ENCODE data around the gene DBN1. TPM values are rescaled to one million over a fixed set of nuclear protein-coding genes. Genes with fewer than 3 reads are reported as not detected.

DBN1 gene
- total RNA-seq, 2 experiments from 2014 or later: 4.9 to 5.0 TPM

GRCh38 chr5:177472460-177473442 lies 683 bp downstream of the DBN1 start:
- H3K4me1 Mint-ChIP-seq: peaks cover 31% of the 10 kb centered on the region
- H3K27me3 Mint-ChIP-seq: peaks cover 25% of the 10 kb centered on the region
- POLR2A ChIA-PET: interaction anchor here (0.5 to 1.8 kb wide), 10 partner anchors 8 to 101 kb away, joined by 3 to 8 read pairs (median 4); partner anchors contain the start of genes GRK6, PDLIM7 and PRR7
- peak overlapping the region; percentile 41 for H3K4me3 Mint-ChIP-seq
- H3K27ac Mint-ChIP-seq: no peak overlapping the region
- CTCF ChIA-PET: interaction anchor here (0.6 to 2.6 kb wide), 8 partner anchors 10 to 163 kb away, joined by 3 to 7 read pairs (median 4); partner anchors contain the start of gene PDLIM7
- no peaks in the 10 kb centered on the region for H3K36me3 Mint-ChIP-seq (ENCODE audit: low read depth)
- DNase-seq: peak; percentile 54
- H3K9me3 Mint-ChIP-seq: no peaks in the 10 kb centered on the region

- ChIA-PET CTCF (interaction anchor here (0.6 to 2.6 kb wide), 10 partner anchors 9 to 162 kb away, joined by 3 to 7 read pairs (median 4); partner anchors contain the start of gene PDLIM7), POLR2A (interaction anchor here (0.5 to 1.8 kb wide), 11 partner anchors 9 to 100 kb away, joined by 3 to 8 read pairs (median 4); partner anchors contain the start of genes GRK6, PDLIM7 and PRR7)
- Mint-ChIP-seq H3K4me1 (peaks cover 31% of the 10 kb centered on the region), H3K27me3 (peaks cover 25% of the 10 kb centered on the region), H3K36me3 (ENCODE audit: low read depth) (no peaks in the 10 kb centered on the region), H3K9me3 (no peaks in the 10 kb centered on the region), H3K4me3 (no peak overlapping the region), H3K27ac (no peak overlapping the region)
- DNase-seq: no peak
These were observed 1.7 kb downstream of the DBN1 start for GRCh38 chr5:177471610-177472356.

- Mint-ChIP-seq H3K4me3 (no peak overlapping the region), H3K36me3 (ENCODE audit: low read depth) (no peaks in the 10 kb centered on the region), H3K27ac (no peak overlapping the region), H3K27me3 (peaks cover 25% of the 10 kb centered on the region), H3K9me3 (no peaks in the 10 kb centered on the region), H3K4me1 (peaks cover 27% of the 10 kb centered on the region)
- CTCF ChIA-PET: interaction anchor here (0.9 to 2.6 kb wide), 6 partner anchors 14 to 69 kb away, joined by 3 to 7 read pairs (median 5); no protein-coding TSS in a partner anchor
- no peak for DNase-seq
- POLR2A ChIA-PET: interaction anchor here (0.8 to 1.8 kb wide), 5 partner anchors 24 to 99 kb away, joined by 3 to 8 read pairs (median 3); partner anchors contain the start of gene PRR7
These were observed 2.5 kb downstream of the DBN1 start for GRCh38 chr5:177470759-177471536.

GRCh38 chr5:177469750-177470525 lies 3.5 kb downstream of the DBN1 start:
- no peaks in the 10 kb centered on the region for H3K36me3 Mint-ChIP-seq (ENCODE audit: low read depth)
- peaks cover 20% of the 10 kb centered on the region for H3K4me1 Mint-ChIP-seq
- H3K27ac Mint-ChIP-seq: no peak overlapping the region
- no peak for DNase-seq
- CTCF ChIA-PET: interaction anchor here (1.4 kb wide), 1 partner anchor 13 kb away, joined by 6 read pairs; no protein-coding TSS in a partner anchor
- POLR2A ChIA-PET: no interaction called here
- peaks cover 18% of the 10 kb centered on the region for H3K27me3 Mint-ChIP-seq
- H3K9me3 Mint-ChIP-seq: no peaks in the 10 kb centered on the region
- no peak overlapping the region for H3K4me3 Mint-ChIP-seq

GRCh38 chr5:177468685-177469628 lies 4.5 kb downstream of the DBN1 start:
- H3K27ac Mint-ChIP-seq: no peak overlapping the region
- no peaks in the 10 kb centered on the region for H3K9me3 Mint-ChIP-seq
- ChIA-PET CTCF (interaction anchor here (0.5 to 1.6 kb wide), 3 partner anchors 12 to 14 kb away, joined by 3 to 6 read pairs (median 4); no protein-coding TSS in a partner anchor), POLR2A (interaction anchor here (0.8 kb wide), 1 partner anchor 65 kb away, joined by 3 read pairs; no protein-coding TSS in a partner anchor)
- H3K36me3 Mint-ChIP-seq (ENCODE audit: low read depth): no peaks in the 10 kb centered on the region
- peaks cover 8% of the 10 kb centered on the region for H3K27me3 Mint-ChIP-seq
- H3K4me3 Mint-ChIP-seq: no peak overlapping the region
- peaks cover 16% of the 10 kb centered on the region for H3K4me1 Mint-ChIP-seq
- DNase-seq: no peak

- H3K4me1 Mint-ChIP-seq: peaks cover 15% of the 10 kb centered on the region
- H3K4me3 Mint-ChIP-seq: no peak overlapping the region
- ChIA-PET POLR2A (interaction anchor here (0.7 to 0.8 kb wide), 2 partner anchors 13 to 64 kb away, joined by 3 read pairs; no protein-coding TSS in a partner anchor), CTCF (interaction anchor here (0.5 to 1.6 kb wide), 2 partner anchors 13 to 14 kb away, joined by 3 to 4 read pairs; no protein-coding TSS in a partner anchor)
- DNase-seq: no peak
- H3K27ac Mint-ChIP-seq: no peak overlapping the region
- peaks cover 6% of the 10 kb centered on the region for H3K27me3 Mint-ChIP-seq
- no peaks in the 10 kb centered on the region for H3K36me3 Mint-ChIP-seq (ENCODE audit: low read depth)
- no peaks in the 10 kb centered on the region for H3K9me3 Mint-ChIP-seq
These were observed 5.1 kb downstream of the DBN1 start for GRCh38 chr5:177468329-177468684.

- CTCF ChIA-PET: no interaction called here
- DNase-seq: no peak
- Mint-ChIP-seq H3K4me1 (peaks cover 17% of the 10 kb centered on the region), H3K27me3 (peaks cover 6% of the 10 kb centered on the region), H3K36me3 (ENCODE audit: low read depth) (no peaks in the 10 kb centered on the region), H3K27ac (no peak overlapping the region), H3K4me3 (no peak overlapping the region), H3K9me3 (no peaks in the 10 kb centered on the region)
- POLR2A ChIA-PET: no interaction called here
These were observed 6.0 kb downstream of the DBN1 start for GRCh38 chr5:177467436-177467835.

- no peak for DNase-seq
- Mint-ChIP-seq H3K27ac (no peak overlapping the region), H3K36me3 (ENCODE audit: low read depth) (no peaks in the 10 kb centered on the region), H3K9me3 (no peaks in the 10 kb centered on the region), H3K4me1 (peaks cover 20% of the 10 kb centered on the region), H3K4me3 (no peak overlapping the region), H3K27me3 (peaks cover 2% of the 10 kb centered on the region)
- POLR2A ChIA-PET: no interaction called here
- CTCF ChIA-PET: interaction anchor here (0.6 kb wide), 1 partner anchor 9 kb away, joined by 3 read pairs; no protein-coding TSS in a partner anchor
These were observed 6.6 kb downstream of the DBN1 start for GRCh38 chr5:177466861-177467260.

- ChIA-PET POLR2A (no interaction called here), CTCF (interaction anchor here (1.0 kb wide), 1 partner anchor 8 kb away, joined by 4 read pairs; no protein-coding TSS in a partner anchor)
- Mint-ChIP-seq H3K4me3 (no peak overlapping the region), H3K36me3 (ENCODE audit: low read depth) (no peaks in the 10 kb centered on the region), H3K4me1 (peaks cover 17% of the 10 kb centered on the region), H3K9me3 (no peaks in the 10 kb centered on the region), H3K27me3 (no peaks in the 10 kb centered on the region), H3K27ac (no peak overlapping the region)
- DNase-seq: no peak
These were observed 8.4 kb downstream of the DBN1 start for GRCh38 chr5:177465044-177465443.

GRCh38 chr5:177462021-177462670 lies 11.3 kb downstream of the DBN1 start:
- Mint-ChIP-seq H3K4me1 (peaks cover 20% of the 10 kb centered on the region), H3K4me3 (peak overlapping the region; percentile 3), H3K9me3 (no peaks in the 10 kb centered on the region), H3K36me3 (ENCODE audit: low read depth) (no peaks in the 10 kb centered on the region), H3K27ac (no peak overlapping the region), H3K27me3 (no peaks in the 10 kb centered on the region)
- DNase-seq: no peak
- CTCF ChIA-PET: interaction anchor here (0.7 to 1.5 kb wide), 3 partner anchors 10 to 84 kb away, joined by 3 to 5 read pairs (median 3); no protein-coding TSS in a partner anchor
- POLR2A ChIA-PET: interaction anchor here (1.0 kb wide), 1 partner anchor 71 kb away, joined by 5 read pairs; no protein-coding TSS in a partner anchor

All from activated CD4-positive, alpha-beta memory T cell treated with anti-CD3 and anti-CD28 coated beads, Interleukin-2, amount 10 ng/mL, durations not matched to agents 7 days and 5 days (primary cell).